ENCODE measurements around the gene KRT7. TPM values are rescaled to one million over a fixed set of nuclear protein-coding genes. Genes with fewer than 3 reads are reported as not detected.
A peak's percentile ranks its signal among the peaks of the same experiment; 100 is the strongest.

The KRT7 gene
- total RNA-seq, 1 experiment from 2014 or later: 13.9 TPM

- BruUV-seq (replicated peaks): no TSS peak
- no peak for TF ChIP-seq CTCF (IDR thresholded peaks at IDR 0.05; ENCODE audit: insufficient read depth in 1 of 2, low read depth in 1 of 2, low read length in 1 of 2, severe bottlenecking in 1 of 2, unreplicated experiment in 1 of 2)
- Mint-ChIP-seq H3K27me3 (ENCODE audit: insufficient read depth, unreplicated experiment) (no peaks in the 10 kb centered on the region), H3K4me3 (ENCODE audit: unreplicated experiment) (no peak overlapping the region), H3K4me1 (ENCODE audit: low read depth, unreplicated experiment) (peaks cover 46% of the 10 kb centered on the region), H3K9me3 (ENCODE audit: unreplicated experiment) (peaks cover 10% of the 10 kb centered on the region), H3K27ac (ENCODE audit: unreplicated experiment) (peak overlapping the region; percentile 60), H3K36me3 (ENCODE audit: insufficient read depth, unreplicated experiment) (peaks cover 5% of the 10 kb centered on the region)
- H3K27me3 ChIP-seq (replicated peaks; ENCODE audit: control insufficient read depth, insufficient read depth, low read length): no peaks in the 10 kb centered on the region
- H3K4me3 ChIP-seq (ENCODE audit: low read depth, low read length): no peak overlapping the region
- no peaks in the 10 kb centered on the region for H3K36me3 ChIP-seq (ENCODE audit: control insufficient read depth, insufficient read depth, low read length)
- peaks cover 55% of the 10 kb centered on the region for H3K4me1 ChIP-seq
- DNase-seq: no peak
- intact Hi-C loops (cut with micrococcal nuclease; ENCODE audit: unreplicated experiment): no loop called here
- POLR2A ChIA-PET: no interaction called here
- CTCF ChIA-PET: interaction anchor here (1.1 kb wide), 1 partner anchor 51 kb away, joined by 3 read pairs; no protein-coding TSS in a partner anchor
- H3K9me3 ChIP-seq: no peaks in the 10 kb centered on the region
Observed at GRCh38 chr12:52229836-52230343, 3.2 kb upstream of the KRT7 start.

DNA sequence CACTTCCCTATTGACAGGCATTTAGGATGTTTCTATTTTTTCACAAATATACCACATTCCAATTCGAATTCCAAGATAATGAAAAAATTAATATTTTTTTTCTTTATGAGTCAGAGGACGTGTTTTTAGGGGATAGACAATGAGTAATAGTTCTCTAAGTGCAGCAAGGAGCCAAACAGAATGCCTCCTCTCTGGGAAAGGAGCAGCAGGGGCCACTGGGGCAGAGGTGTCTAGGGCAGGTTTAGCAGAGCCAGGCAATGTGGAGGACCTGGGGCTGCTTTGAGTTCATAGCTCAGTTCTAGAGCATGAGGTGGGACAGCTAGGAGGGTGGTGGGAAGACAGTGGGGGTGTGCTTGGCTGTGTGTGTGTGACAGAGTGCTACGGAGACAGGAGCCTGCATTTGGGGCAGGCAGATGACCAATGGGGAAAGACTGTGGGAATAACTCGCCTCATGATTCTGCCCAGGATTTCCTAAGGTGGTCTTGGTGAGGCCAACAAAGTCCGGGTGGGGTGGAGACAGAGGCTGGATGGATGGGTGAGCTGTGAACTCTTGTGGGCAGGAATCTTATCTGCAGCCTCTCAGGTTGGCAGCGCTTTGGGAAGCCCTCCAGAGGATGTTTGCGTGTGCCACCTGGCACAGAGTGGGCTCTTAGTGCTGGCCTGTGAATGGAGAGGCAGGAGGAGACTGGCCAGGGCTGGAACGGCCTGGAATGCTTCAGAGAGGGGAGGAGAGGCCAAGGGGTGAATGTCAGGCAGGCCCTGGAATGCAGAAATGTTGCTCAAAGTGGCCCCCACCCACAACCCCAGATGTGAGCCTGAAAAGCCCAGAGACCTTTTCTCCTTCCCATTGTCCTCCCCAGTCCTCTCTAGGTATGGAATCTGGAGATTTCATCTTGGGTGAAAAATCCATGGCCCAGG lies 2.4 kb upstream of the KRT7 start:
- Mint-ChIP-seq H3K4me1 (ENCODE audit: low read depth, unreplicated experiment) (peaks cover 49% of the 10 kb centered on the region), H3K27me3 (ENCODE audit: insufficient read depth, unreplicated experiment) (no peaks in the 10 kb centered on the region), H3K36me3 (ENCODE audit: insufficient read depth, unreplicated experiment) (peaks cover 5% of the 10 kb centered on the region), H3K27ac (ENCODE audit: unreplicated experiment) (peak overlapping the region; percentile 60), H3K9me3 (ENCODE audit: unreplicated experiment) (peaks cover 10% of the 10 kb centered on the region), H3K4me3 (ENCODE audit: unreplicated experiment) (no peak overlapping the region)
- H3K9me3 ChIP-seq: no peaks in the 10 kb centered on the region
- DNase-seq: peak; percentile 58 to 73
- intact Hi-C loops (cut with micrococcal nuclease; ENCODE audit: unreplicated experiment): no loop called here
- ChIA-PET CTCF (interaction anchor here (1.1 kb wide), 1 partner anchor 51 kb away, joined by 3 read pairs; no protein-coding TSS in a partner anchor), POLR2A (no interaction called here)
- BruUV-seq (replicated peaks): no TSS peak
- no peaks in the 10 kb centered on the region for H3K27me3 ChIP-seq (replicated peaks; ENCODE audit: control insufficient read depth, insufficient read depth, low read length)
- no peaks in the 10 kb centered on the region for H3K36me3 ChIP-seq (ENCODE audit: control insufficient read depth, insufficient read depth, low read length)
- no peak for TF ChIP-seq CTCF (IDR thresholded peaks at IDR 0.05; ENCODE audit: insufficient read depth in 1 of 2, low read depth in 1 of 2, low read length in 1 of 2, severe bottlenecking in 1 of 2, unreplicated experiment in 1 of 2)
- H3K4me1 ChIP-seq: peaks cover 57% of the 10 kb centered on the region
- H3K4me3 ChIP-seq (ENCODE audit: low read depth, low read length): no peak overlapping the region

GRCh38 chr12:52231305-52232202 lies 1.5 kb upstream of the KRT7 start:
- peaks cover 10% of the 10 kb centered on the region for H3K9me3 Mint-ChIP-seq (ENCODE audit: unreplicated experiment)
- H3K27me3 Mint-ChIP-seq (ENCODE audit: insufficient read depth, unreplicated experiment): no peaks in the 10 kb centered on the region
- Histone ChIP-seq H3K4me3 (ENCODE audit: low read depth, low read length) (no peak overlapping the region), H3K27me3 (replicated peaks; ENCODE audit: control insufficient read depth, insufficient read depth, low read length) (no peaks in the 10 kb centered on the region), H3K36me3 (ENCODE audit: control insufficient read depth, insufficient read depth, low read length) (no peaks in the 10 kb centered on the region), H3K4me1 (peaks cover 57% of the 10 kb centered on the region), H3K9me3 (no peaks in the 10 kb centered on the region)
- H3K4me3 Mint-ChIP-seq (ENCODE audit: unreplicated experiment): peak overlapping the region; percentile 61
- ChIA-PET POLR2A (no interaction called here), CTCF (no interaction called here)
- TF ChIP-seq CTCF (IDR thresholded peaks at IDR 0.05; ENCODE audit: insufficient read depth in 1 of 2, low read depth in 1 of 2, low read length in 1 of 2, severe bottlenecking in 1 of 2, unreplicated experiment in 1 of 2): no peak
- DNase-seq: no peak
- intact Hi-C loops (cut with micrococcal nuclease; ENCODE audit: unreplicated experiment): no loop called here
- peak overlapping the region; percentile 18 for H3K27ac Mint-ChIP-seq (ENCODE audit: unreplicated experiment)
- peaks cover 48% of the 10 kb centered on the region for H3K4me1 Mint-ChIP-seq (ENCODE audit: low read depth, unreplicated experiment)
- BruUV-seq (replicated peaks): no TSS peak
- peaks cover 5% of the 10 kb centered on the region for H3K36me3 Mint-ChIP-seq (ENCODE audit: insufficient read depth, unreplicated experiment)
